HepG2 (cell line): ENCODE results near the gene CNTN5. TPM values are rescaled to one million over a fixed set of nuclear protein-coding genes. Genes with fewer than 3 reads are reported as not detected.

Experiments
- ATAC-seq: fragments of 200-7000 bp; cut with Tn5 transposase; 3 replicates; pipeline ENCODE4 v1.9.1; 2020; ENCODE audit warnings: mild to moderate bottlenecking, moderate library complexity
- BruUV-seq: library from RNA; stranded (reverse); fragments of 400-500 nt; replicated peaks from 2 replicates; lab custom pipeline; 2021; lab: Mats Ljungman, UMichigan
- CTCF ChIA-PET: fragments of 300-600 bp; formaldehyde crosslinking; extraction: SDS; loops from one replicate; lab custom pipeline; 2021; ENCODE audit warnings: low total read pairs, inconsistent platforms, low intra/inter-chr PET ratio; lab: Yijun Ruan, JAX
- POLR2A ChIA-PET: fragments of 350-600 bp; sonication (Branson Sonifier 250); formaldehyde crosslinking; loops from one replicate; lab custom pipeline; 2020; ENCODE audit warnings: antibody characterized with exemption, inconsistent platforms; lab: Yijun Ruan, JAX
- DNase-seq: peaks from one replicate; pipeline ENCODE4 v3.0.0-alpha.2; 2015; ENCODE audit warnings: low spot score
- FAIRE-seq: peaks from 3 replicates; lab custom pipeline; 2011; peaks lifted over from hg19 to GRCh38; lab: Jason Lieb, UNC
- H2AFZ ChIP-seq: one replicate; pipeline ENCODE4 v1.6.1; 2011; ENCODE audit warnings: low read length, inconsistent platforms
- H3K27ac ChIP-seq: fragments of 300-600 bp; 3 replicates; pipeline ENCODE4 v1.8.0; 2011; ENCODE audit warnings: mixed run types, mild to moderate bottlenecking, mixed read lengths, low read length, inconsistent platforms; ENCODE audit not compliant: insufficient read depth; ENCODE audit errors: extremely low read length
- H3K27me3 ChIP-seq, 2 experiments: fragments of 200-600 bp in 1 of 2; 2 replicates in 1 of 2; 3 replicates in 1 of 2; pipeline versions ENCODE4 v1.6.0 to v1.8.0; 2011; ENCODE audit warnings: low read length in 2 of 2, mild to moderate bottlenecking in 2 of 2, moderate library complexity in 2 of 2, inconsistent platforms in 1 of 2; ENCODE audit not compliant: insufficient read depth in 2 of 2, control insufficient read depth in 1 of 2
- H3K36me3 ChIP-seq, 2 experiments: fragments of 200-600 bp in 1 of 2; replicated peaks in 1 of 2; 2 replicates in 1 of 2; 3 replicates in 1 of 2; pipeline versions ENCODE4 v1.5.1 to v1.8.0; 2011; ENCODE audit warnings: low read length in 2 of 2, inconsistent platforms in 1 of 2; ENCODE audit not compliant: insufficient read depth in 2 of 2, control insufficient read depth in 1 of 2
- H3K4me1 ChIP-seq: 2 replicates; pipeline ENCODE4 v1.5.1; 2012; ENCODE audit warnings: low read length, inconsistent platforms; ENCODE audit not compliant: insufficient read depth
- H3K4me2 ChIP-seq: 2 replicates; pipeline ENCODE4 v1.6.0; 2011; ENCODE audit warnings: low read depth, low read length, inconsistent platforms
- H3K4me3 ChIP-seq, 3 experiments: fragments of 200-600 bp in 1 of 3; sonication (generic), shearing (Covaris generic) in 1 of 3; replicated peaks in 1 of 3; 2 replicates each; pipeline ENCODE4 v1.5.1; 2011 to 2016; ENCODE audit warnings: low read length in 3 of 3, inconsistent platforms in 2 of 3, low read depth in 2 of 3, mild to moderate bottlenecking in 2 of 3, control low read depth in 1 of 3, mixed read lengths in 1 of 3; ENCODE audit not compliant: insufficient read depth in 1 of 3
- H3K79me2 ChIP-seq: one replicate; pipeline ENCODE4 v1.6.1; 2011; ENCODE audit warnings: low read length, inconsistent platforms; ENCODE audit not compliant: insufficient read depth
- H3K9ac ChIP-seq: 2 replicates; pipeline ENCODE4 v1.6.0; 2011; ENCODE audit warnings: mild to moderate bottlenecking, low read depth, low read length, inconsistent platforms; ENCODE audit not compliant: insufficient read depth
- H3K9me3 ChIP-seq: 2 replicates; pipeline ENCODE4 v1.5.1; 2012; ENCODE audit warnings: mild to moderate bottlenecking, low read length
- H4K20me1 ChIP-seq: 2 replicates; pipeline ENCODE4 v1.6.0; 2011; ENCODE audit warnings: inconsistent platforms, mild to moderate bottlenecking, low read length, moderate library complexity; ENCODE audit not compliant: insufficient read depth
- ETV5 ChIP-seq: IDR thresholded peaks from 2 replicates; pipeline ENCODE4 v1.6.1; 2018; ENCODE audit warnings: missing biosample characterization, missing genetic modification reagents, inconsistent platforms, borderline replicate concordance
- IRF2 ChIP-seq: IDR thresholded peaks from 2 replicates; pipeline ENCODE4 v1.6.1; 2018; ENCODE audit warnings: missing genetic modification reagents, missing compliant biosample characterization
- TEAD2 ChIP-seq: sonication (generic); formaldehyde crosslinking; IDR thresholded peaks from 2 replicates; pipeline ENCODE4 v1.9.0; 2021; ENCODE audit warnings: missing genetic modification reagents
- ZNF75D ChIP-seq: sonication (generic); formaldehyde crosslinking; IDR thresholded peaks from 2 replicates; pipeline ENCODE4 v1.8.1; 2023; ENCODE audit warnings: missing genetic modification reagents, mild to moderate bottlenecking, borderline replicate concordance
- WGBS: methylation state at CpG from one replicate; pipeline ENCODE4 v1.1.6; 2017; ENCODE audit warnings: low lambda C conversion rate; 5-methylcytosine and 5-hydroxymethylcytosine counted together
- in situ Hi-C: cut with HindIII; loops from 2 replicates; pipeline ENCODE4 v1.10.0; 2017; ENCODE audit warnings: low pct_unique_long_range_greater_than_20kb; ENCODE audit not compliant: extremely low pct_ligation_motif_present
- intact Hi-C: fragments of 100-400 bp; cut with micrococcal nuclease; formaldehyde crosslinking; loops from one replicate; pipeline ENCODE4 v1.10.0; 2022; ENCODE audit not compliant: unreplicated experiment
- polyA plus RNA-seq, 8 experiments: library from polyadenylated mRNA; depleted of rRNA in 3 of 8; stranded (reverse) in 7 of 8; unstranded in 1 of 8; fragments of >200 nt; fragmentation: Illumina TruSeq in 4 of 8; extraction: Trizol in 4 of 8; gene quantifications; 2 replicates each; pipeline versions ENCODE4 v1.2.1 to v1.2.3, GENCODE V29; 2011 to 2016; ENCODE audit warnings: low read depth in 4 of 8, missing spikeins in 1 of 8, mixed read lengths in 1 of 8; ENCODE audit not compliant: insufficient read depth in 1 of 8
- total RNA-seq, 5 experiments: library from RNA; depleted of rRNA; stranded (reverse); fragments of >200 nt; fragmentation: Illumina TruSeq; extraction: Trizol; gene quantifications; 2 replicates each; pipeline ENCODE4 v1.2.3, GENCODE V29; 2016; ENCODE audit warnings: low read depth in 1 of 5
- TF ChIP-seq, protein P1 (sequence below): sonication (generic); formaldehyde crosslinking; IDR thresholded peaks from 2 replicates; pipeline ENCODE4 v1.4.0; 2020; ENCODE audit warnings: missing genetic modification reagents
- TF ChIP-seq, protein P2 (sequence below): sonication (generic); formaldehyde crosslinking; IDR thresholded peaks from 2 replicates; pipeline ENCODE4 v1.4.0; 2020; ENCODE audit warnings: missing genetic modification reagents

Gene CNTN5
- total and polyA plus RNA-seq, 2 of the 13 experiments (the other 11 are each of a cell fraction or from before 2014, with no cell fraction given) = not detected

DNA sequence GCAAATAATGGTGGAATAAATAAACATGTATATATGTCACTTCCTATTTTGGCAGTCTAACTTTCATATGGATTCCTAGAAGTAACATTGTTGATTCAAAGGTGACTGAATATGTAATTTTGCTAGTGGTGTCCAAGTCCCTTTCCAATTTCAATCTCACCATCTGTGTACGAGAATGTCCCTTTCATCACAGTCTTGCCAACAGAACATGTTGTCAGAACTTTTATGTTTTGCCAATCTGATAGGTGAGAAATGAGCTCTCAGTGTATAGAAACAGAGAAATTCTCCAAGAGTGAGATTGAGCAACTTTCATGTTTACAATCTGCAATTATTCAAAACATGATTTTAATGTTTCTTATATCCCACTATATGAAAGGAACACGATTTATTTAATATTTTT is 167.5 kb downstream of the CNTN5 start (continued):
- TF ChIP-seq, protein P1, sequence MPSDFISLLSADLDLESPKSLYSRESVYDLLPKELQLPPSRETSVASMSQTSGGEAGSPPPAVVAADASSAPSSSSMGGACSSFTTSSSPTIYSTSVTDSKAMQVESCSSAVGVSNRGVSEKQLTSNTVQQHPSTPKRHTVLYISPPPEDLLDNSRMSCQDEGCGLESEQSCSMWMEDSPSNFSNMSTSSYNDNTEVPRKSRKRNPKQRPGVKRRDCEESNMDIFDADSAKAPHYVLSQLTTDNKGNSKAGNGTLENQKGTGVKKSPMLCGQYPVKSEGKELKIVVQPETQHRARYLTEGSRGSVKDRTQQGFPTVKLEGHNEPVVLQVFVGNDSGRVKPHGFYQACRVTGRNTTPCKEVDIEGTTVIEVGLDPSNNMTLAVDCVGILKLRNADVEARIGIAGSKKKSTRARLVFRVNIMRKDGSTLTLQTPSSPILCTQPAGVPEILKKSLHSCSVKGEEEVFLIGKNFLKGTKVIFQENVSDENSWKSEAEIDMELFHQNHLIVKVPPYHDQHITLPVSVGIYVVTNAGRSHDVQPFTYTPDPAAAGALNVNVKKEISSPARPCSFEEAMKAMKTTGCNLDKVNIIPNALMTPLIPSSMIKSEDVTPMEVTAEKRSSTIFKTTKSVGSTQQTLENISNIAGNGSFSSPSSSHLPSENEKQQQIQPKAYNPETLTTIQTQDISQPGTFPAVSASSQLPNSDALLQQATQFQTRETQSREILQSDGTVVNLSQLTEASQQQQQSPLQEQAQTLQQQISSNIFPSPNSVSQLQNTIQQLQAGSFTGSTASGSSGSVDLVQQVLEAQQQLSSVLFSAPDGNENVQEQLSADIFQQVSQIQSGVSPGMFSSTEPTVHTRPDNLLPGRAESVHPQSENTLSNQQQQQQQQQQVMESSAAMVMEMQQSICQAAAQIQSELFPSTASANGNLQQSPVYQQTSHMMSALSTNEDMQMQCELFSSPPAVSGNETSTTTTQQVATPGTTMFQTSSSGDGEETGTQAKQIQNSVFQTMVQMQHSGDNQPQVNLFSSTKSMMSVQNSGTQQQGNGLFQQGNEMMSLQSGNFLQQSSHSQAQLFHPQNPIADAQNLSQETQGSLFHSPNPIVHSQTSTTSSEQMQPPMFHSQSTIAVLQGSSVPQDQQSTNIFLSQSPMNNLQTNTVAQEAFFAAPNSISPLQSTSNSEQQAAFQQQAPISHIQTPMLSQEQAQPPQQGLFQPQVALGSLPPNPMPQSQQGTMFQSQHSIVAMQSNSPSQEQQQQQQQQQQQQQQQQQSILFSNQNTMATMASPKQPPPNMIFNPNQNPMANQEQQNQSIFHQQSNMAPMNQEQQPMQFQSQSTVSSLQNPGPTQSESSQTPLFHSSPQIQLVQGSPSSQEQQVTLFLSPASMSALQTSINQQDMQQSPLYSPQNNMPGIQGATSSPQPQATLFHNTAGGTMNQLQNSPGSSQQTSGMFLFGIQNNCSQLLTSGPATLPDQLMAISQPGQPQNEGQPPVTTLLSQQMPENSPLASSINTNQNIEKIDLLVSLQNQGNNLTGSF (CRISPR knock-in tag) = no peak
- TF ChIP-seq TEAD2 (CRISPR knock-in tag) (no peak), ETV5 (no peak), IRF2 (CRISPR knock-in tag) (no peak)

DNA sequence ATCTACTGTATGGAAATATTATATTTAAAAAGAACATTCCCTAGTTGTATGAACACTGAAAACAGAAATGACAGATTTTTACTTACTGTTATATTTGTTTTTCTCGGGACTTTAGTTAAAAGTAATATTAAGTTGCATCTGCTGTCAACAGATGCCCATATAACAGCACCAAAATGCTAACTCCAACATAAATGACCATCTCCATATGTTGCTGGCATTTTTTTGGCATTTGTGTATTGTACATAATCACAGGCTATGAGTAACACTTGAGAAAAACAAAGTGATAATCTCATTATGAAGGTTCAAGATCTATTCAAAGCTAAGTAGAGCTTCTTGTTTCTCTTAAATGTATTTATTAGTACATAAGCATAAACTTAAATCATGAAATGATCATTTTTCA is 172.0 kb downstream of the CNTN5 start:
- H3K9ac ChIP-seq = no peak overlapping the region
- DNase-seq (no peak), FAIRE-seq (no peak), ATAC-seq (no peak)
- H3K4me1 ChIP-seq = no peaks in the 10 kb centered on the region
- H3K4me3 ChIP-seq = no peak overlapping the region
- H2AFZ ChIP-seq = no peak overlapping the region
- H3K4me2 ChIP-seq = no peak overlapping the region
- in situ Hi-C loops = no loop called here
- 0% methylated on average over 1 of the region's 1 CpG for WGBS
- TF ChIP-seq, protein P2, sequence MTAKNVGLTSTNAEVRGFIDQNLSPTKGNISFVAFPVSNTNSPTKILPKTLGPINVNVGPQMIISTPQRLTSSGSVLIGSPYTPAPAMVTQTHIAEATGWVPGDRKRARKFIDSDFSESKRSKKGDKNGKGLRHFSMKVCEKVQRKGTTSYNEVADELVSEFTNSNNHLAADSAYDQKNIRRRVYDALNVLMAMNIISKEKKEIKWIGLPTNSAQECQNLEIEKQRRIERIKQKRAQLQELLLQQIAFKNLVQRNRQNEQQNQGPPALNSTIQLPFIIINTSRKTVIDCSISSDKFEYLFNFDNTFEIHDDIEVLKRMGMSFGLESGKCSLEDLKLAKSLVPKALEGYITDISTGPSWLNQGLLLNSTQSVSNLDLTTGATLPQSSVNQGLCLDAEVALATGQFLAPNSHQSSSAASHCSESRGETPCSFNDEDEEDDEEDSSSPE (CRISPR knock-in tag) = no peak
- no peak for TF ChIP-seq ZNF75D (CRISPR knock-in tag)
- H3K27me3 ChIP-seq = no peaks in the 10 kb centered on the region
- intact Hi-C loops = no loop called here
- CTCF ChIA-PET = no interaction called here
- H3K36me3 ChIP-seq = no peaks in the 10 kb centered on the region
- no peaks in the 10 kb centered on the region for H3K9me3 ChIP-seq
- H4K20me1 ChIP-seq = no peaks in the 10 kb centered on the region
- H3K27ac ChIP-seq = no peak overlapping the region
- POLR2A ChIA-PET = no interaction called here
- H3K79me2 ChIP-seq = no peaks in the 10 kb centered on the region
- BruUV-seq = no TSS peak
